ENCODE data around the gene PGLYRP4. TPM values are rescaled to one million over a fixed set of nuclear protein-coding genes. Genes with fewer than 3 reads are reported as not detected.

PGLYRP4 gene
- total and polyA plus RNA-seq, 9 donors = not detected

- Histone ChIP-seq H3K27me3 (no peaks in the 10 kb centered on the region), H3K27ac (no peak within 1 kb of the TSS), H3K36me3 (no peaks in the 10 kb centered on the region), H3K4me1 (ENCODE audit: insufficient read depth) (no peaks in the 10 kb centered on the region), H3K4me3 (no peak within 1 kb of the TSS), H3K9me3 (no peaks in the 10 kb centered on the region)
- intact Hi-C loops (cut with DNase I) = loop anchor here in 3 of 4 donors (5.0 to 10.0 kb wide), 4 partner anchors 134 to 207 kb away; partner anchors contain the start of gene S100A2 (in 1 of the 3)
- no peak for DNase-seq
- TF ChIP-seq EP300 (IDR thresholded peaks at IDR 0.05) (no peak), POLR2A (IDR thresholded peaks at IDR 0.05) (no peak), CTCF (IDR thresholded peaks at IDR 0.05) (no peak)
- WGBS, 3 donors = 85 to 91% (median 88%) methylated on average over 11 of the region's 11 CpGs
These were observed 9.4 kb upstream of the PGLYRP4 start, which contains the start of gene S100A9 for GRCh38 chr1:153357853-153358690. Gene S100A9 (plus strand): TSS chr1:153357854. CDS start chr1:153358284, 430 bp downstream.

GRCh38 chr1:153357076-153357852, 8.6 kb upstream of the PGLYRP4 start:
- H3K4me1 ChIP-seq (ENCODE audit: insufficient read depth) = no peaks in the 10 kb centered on the region
- 76 to 83% (median 82%) methylated on average over 10 of the region's 10 CpGs for WGBS, 3 donors
- intact Hi-C loops (cut with DNase I) = loop anchor here in 3 of 4 donors (5.0 to 10.0 kb wide), 4 partner anchors 135 to 208 kb away; partner anchors contain the start of gene S100A2 (in 1 of the 3)
- H3K36me3 ChIP-seq = no peaks in the 10 kb centered on the region
- TF ChIP-seq EP300 (IDR thresholded peaks at IDR 0.05) (no peak), POLR2A (IDR thresholded peaks at IDR 0.05) (no peak), CTCF (IDR thresholded peaks at IDR 0.05) (no peak)
- H3K4me3 ChIP-seq = no peak overlapping the region
- H3K27ac ChIP-seq = no peak overlapping the region
- H3K9me3 ChIP-seq = no peaks in the 10 kb centered on the region
- DNase-seq = peak in 1 of 5 donors; percentile 28
- H3K27me3 ChIP-seq = no peaks in the 10 kb centered on the region

- DNase-seq = no peak
- Histone ChIP-seq H3K9me3 (no peaks in the 10 kb centered on the region), H3K4me1 (ENCODE audit: insufficient read depth) (no peaks in the 10 kb centered on the region), H3K27me3 (no peaks in the 10 kb centered on the region), H3K27ac (no peak overlapping the region), H3K4me3 (no peak overlapping the region), H3K36me3 (no peaks in the 10 kb centered on the region)
- intact Hi-C loops (cut with DNase I) = loop anchor here in 3 of 4 donors (5.0 to 10.0 kb wide), 4 partner anchors 136 to 208 kb away; partner anchors contain the start of gene S100A2 (in 1 of the 3)
- 81 to 82% (median 81%) methylated on average over 8 of the region's 8 CpGs for WGBS, 3 donors
- TF ChIP-seq EP300 (IDR thresholded peaks at IDR 0.05) (no peak), POLR2A (IDR thresholded peaks at IDR 0.05) (no peak)
These were observed 7.9 kb upstream of the PGLYRP4 start for GRCh38 chr1:153356392-153357075.

GRCh38 chr1:153355445-153356071, 6.9 kb upstream of the PGLYRP4 start:
- H3K9me3 ChIP-seq = no peaks in the 10 kb centered on the region
- no peak overlapping the region for H3K4me3 ChIP-seq
- no peak for TF ChIP-seq POLR2A (IDR thresholded peaks at IDR 0.05)
- TF ChIP-seq CTCF (IDR thresholded peaks at IDR 0.05) = no peak
- no peak for TF ChIP-seq EP300 (IDR thresholded peaks at IDR 0.05)
- intact Hi-C loops (cut with DNase I) = loop anchor here in 3 of 4 donors (5.0 to 10.0 kb wide), 4 partner anchors 137 to 209 kb away; partner anchors contain the start of gene S100A2 (in 1 of the 3)
- H3K27me3 ChIP-seq = no peaks in the 10 kb centered on the region
- 55 to 61% (median 57%) methylated on average over 10 of the region's 10 CpGs for WGBS, 3 donors
- H3K4me1 ChIP-seq (ENCODE audit: insufficient read depth) = no peaks in the 10 kb centered on the region
- no peak for DNase-seq
- no peaks in the 10 kb centered on the region for H3K36me3 ChIP-seq
- H3K27ac ChIP-seq = no peak overlapping the region

All from ovary (tissue), 9 donors.